Cortex of kidney (tissue), 1 donor: ENCODE measurements around the gene AKAP7.
"Not testable (repeated sequence)": the region's sequence is repeated elsewhere in the genome, so short reads cannot be mapped to it uniquely, and the experiment has no call there.

ENCODE experiments used
- DNase-seq: peaks from one replicate; lab custom pipeline; 2025; lab: John Stamatoyannopoulos, UW

AKAP7 gene

DNA sequence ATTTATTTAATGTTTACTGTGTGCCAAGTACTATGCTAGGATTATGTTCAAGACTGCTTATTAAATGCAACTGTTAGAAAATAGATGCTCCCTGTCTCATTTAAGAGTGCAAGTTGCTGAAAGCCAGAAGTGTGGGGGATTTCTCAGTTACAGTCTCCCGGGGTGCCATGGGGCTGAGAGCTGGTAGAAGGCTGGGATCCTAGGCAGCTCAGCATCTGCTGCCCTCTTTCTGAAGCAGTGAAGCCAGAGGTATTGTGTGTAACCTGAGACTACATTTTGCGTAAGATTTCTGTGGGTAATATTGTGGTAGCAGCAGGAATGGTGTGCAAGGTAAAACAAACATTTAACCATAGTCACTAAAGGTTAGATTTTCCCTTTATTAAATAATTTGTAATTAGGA lies 120.6 kb downstream of the AKAP7 start:
- no peak for DNase-seq

DNA sequence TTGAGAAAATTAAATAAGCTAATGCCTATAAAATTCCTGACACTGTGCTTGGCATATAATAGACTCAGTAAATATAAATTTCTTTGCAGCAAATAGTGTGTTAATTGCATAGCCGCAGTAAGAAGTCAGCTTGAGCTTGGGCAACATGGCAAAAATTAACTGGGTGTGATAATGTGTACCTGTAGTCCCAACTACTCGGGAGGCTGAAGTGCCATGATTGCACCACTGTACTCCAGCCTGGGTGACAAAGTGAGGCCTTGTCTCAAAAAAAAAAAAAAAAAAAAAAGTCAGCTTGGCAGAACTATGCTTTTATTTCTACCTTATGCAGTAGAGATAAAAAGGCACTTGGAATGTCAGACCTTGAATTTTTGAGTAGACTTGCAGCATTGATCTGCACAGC lies 121.8 kb downstream of the AKAP7 start:
- no peak for DNase-seq

DNA sequence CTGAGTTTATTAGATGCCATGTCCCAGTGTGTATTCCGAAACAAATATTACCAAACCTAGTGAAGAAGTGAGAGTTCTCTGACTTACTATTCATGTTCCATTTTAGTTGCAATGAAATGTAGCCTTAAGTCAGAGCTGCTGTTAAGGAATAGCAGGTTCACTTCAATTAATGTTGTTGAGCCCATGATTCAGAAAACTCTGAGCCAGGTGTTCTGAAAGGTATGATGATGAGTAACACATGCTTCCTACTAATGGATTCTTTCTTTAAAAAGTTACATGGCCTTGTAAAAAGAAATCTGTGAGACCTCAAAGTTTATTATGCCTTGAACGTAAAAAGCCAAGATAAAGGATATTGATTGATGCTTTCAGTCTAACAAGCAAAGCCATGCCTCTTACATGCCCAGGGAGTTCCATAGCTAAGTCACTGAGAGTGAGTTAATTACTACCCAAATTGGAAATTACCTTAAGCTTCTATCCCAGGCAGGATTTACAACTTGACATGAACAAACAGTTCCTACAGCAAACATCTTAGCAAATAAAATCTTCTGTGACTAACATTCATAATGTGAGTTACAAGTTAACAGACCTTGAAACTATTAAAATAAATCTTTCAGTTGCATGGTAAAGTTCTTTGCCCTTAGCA lies 122.9 kb downstream of the AKAP7 start:
- DNase-seq = no peak

DNA sequence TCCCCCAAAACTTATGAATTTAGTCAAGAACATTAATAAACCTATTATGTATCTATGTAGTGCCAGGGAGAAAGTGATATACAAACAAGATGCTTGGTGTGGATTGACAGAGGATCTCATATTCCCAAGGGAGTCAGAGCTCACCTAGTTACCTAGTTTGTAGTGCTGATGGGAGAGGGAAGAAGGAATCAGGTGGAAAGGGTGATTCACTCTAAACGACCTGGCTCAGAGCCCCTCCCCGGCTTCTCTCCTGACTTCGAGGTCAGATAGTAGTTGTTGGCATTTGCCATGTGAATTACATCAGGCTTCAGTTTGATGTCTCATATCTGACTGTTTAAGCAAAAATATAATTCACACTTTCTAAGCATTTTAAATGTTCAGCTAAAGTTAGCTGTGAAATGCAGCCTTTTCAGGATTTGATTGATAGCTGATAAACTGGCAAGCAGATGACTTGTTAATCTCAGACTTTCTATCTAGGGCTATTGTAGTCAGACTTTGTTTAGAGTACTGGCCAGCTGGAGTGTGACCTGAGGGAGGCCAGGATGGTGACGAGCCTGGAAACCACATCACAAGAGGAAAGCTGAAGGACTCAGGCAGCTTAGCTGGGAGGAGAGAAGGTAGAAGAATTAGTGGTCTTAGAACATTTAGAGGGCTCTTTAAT lies 123.7 kb downstream of the AKAP7 start:
- DNase-seq = no peak

DNA sequence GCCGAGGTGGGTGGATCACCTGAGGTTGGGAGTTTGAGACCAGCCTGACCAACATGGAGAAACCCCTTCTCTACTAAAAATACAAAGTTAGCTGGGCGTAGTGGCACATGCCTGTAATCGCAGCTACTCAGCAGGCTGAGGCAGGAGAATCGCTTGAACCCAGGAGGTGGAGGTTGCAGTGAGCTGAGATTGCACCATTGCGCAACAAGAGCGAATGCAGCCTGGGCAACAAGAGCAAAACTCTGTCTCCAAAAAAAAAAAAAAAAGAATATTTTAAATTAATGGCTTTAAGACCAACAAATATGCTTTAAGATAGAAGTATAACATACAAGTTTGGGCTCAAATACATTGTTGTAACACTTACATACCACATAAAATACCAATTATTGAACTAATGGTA lies 125.7 kb downstream of the AKAP7 start:
- DNase-seq = not testable (repeated sequence)

DNA sequence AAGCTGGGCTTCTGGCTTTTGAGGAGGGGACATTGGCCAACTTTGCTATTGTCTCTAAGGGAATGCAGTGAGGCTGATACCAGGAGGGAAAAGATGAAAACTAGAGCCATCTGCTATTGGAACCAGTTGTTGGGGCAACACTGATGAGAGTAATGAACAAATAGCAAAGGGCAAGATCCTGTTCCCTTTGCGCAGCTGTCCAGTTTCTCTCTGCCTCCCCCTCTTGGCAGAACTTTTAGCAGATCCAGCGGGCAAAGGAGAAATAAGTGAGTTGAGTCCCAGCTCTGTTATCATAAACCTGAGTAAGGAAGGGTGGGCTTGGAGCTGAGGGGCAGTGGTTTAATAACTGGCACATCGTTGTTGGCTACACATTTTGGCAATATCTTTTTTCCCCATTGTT lies 126.8 kb downstream of the AKAP7 start:
- DNase-seq = no peak

DNA sequence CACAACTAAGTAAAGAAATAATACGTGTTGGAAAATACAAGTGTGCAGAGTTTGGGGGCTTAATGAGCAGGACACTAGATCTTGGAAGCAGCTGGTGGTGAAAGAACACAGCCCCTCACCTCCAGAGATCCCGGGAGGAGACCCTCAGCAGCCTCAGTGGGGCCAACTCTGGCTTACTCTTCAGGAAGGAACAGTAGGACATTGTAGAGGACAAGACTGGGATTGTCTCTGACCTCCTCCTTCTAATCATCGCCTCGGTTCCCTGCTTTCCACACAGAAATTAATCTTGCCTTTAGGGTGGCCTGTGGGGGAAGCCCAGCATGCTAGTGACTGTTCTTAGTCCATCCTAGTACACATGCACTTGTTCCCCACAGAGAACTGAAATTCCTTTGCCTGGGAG lies 130.7 kb downstream of the AKAP7 start:
- no peak for DNase-seq

DNA sequence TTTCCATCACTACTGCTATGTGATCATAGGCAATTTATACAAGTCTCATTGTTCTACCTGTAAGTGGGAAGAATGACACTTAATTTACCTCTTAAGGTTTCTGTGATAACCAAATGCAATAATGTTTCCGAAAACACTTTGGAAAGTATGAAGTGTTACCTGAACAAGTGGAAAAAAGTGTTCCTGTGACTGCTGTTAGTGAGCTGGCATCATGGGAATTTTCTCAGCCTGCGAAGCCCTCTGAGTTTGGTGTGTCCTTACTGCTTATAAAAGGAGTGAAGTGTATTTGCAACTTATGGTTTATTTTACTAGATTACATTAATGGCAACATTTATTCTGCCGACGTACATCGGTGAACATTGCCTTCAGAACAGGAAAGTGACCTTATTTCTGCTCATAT lies 133.0 kb downstream of the AKAP7 start:
- DNase-seq = no peak

DNA sequence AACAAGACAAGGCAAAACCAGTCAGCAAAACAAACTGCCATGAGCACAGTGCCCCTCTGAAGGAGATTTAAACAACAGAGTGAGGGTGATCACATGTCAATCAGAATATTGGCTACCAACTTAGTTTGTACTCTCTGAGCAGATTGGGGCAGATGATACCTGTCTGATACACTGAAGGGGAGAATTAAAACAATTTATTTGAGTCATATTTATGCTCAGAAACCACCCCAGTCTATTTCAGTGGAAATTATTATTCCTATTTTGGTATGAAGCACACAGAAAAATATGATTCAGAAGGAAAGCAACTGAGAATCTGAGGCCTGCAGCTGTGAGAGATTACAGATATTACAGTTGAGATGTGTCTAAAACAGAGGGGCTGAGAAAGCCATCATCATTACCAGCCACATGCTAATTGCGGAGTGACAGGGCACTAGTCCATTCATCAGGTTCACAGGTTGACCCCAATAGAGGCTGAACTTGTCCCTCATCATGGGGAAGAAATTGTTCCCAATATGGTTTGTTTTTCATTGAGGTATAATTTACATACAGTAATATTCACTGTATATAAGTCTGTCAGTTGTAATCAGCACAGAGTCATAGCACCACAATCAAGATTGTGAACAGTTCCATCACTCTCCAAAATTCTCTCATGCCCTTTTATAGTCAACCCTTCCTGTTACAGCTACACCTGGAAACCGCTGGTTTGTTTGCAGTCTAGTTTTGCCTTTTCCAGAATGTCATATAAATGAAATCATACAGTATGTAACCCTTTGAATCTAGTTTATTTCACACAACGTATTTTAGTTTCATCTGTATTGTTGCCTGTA lies 134.5 kb downstream of the AKAP7 start:
- DNase-seq = no peak

DNA sequence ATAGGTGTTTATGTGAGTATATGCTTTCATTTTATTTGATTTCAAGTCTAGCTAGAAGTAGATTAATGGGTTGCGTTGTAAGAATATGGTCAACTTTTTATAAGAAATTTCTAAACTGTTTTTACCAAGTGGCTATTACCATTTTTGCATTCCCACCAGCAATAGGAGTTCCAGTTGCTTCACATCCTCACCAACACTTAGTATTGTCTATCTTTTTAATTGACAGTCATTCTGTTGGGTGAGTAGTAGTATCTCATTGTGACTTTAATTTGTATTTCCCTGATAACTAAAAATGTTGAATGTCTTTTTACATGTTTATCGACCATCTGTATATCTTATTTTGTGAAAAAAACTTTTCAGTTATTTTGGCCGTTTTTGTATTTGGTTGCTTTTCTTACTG lies 135.3 kb downstream of the AKAP7 start:
- DNase-seq = no peak

DNA sequence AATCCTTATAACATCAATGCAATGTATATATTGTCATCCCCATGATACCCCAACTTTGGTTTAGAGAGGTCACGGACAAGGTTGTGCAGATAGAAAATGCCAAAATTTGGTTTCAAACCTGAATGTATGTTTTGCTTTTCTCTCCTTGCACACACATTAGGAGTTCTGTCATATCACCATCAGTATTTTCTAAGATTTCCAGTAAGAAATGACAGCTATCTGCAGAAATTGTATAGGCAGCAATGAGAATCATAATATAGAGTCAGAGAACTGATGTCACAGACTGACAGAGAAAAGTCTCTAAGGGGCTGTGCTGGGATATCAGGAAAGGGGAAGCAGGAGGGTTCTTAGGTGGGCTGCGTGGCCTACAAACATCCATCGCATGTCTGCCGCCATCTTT lies 140.0 kb downstream of the AKAP7 start:
- no peak for DNase-seq

DNA sequence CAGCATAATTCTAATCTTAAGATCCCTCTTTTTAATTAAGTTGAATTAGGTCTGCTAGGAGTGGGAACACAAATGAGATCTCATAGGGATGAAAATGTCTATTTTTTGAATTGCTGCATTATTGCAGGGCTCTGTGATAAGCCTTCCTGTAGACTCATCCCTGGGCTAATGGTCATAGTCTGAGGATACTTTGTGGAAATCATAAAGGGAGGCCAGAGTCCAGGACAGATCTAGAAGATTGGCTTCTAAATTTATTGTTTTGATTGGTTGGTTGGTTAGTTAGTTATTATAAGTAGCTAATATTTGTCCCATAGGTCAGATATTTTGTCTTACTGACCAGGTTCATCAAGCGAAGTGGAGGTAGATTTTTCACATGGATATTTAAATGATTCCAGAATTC lies 142.3 kb downstream of the AKAP7 start:
- no peak for DNase-seq

DNA sequence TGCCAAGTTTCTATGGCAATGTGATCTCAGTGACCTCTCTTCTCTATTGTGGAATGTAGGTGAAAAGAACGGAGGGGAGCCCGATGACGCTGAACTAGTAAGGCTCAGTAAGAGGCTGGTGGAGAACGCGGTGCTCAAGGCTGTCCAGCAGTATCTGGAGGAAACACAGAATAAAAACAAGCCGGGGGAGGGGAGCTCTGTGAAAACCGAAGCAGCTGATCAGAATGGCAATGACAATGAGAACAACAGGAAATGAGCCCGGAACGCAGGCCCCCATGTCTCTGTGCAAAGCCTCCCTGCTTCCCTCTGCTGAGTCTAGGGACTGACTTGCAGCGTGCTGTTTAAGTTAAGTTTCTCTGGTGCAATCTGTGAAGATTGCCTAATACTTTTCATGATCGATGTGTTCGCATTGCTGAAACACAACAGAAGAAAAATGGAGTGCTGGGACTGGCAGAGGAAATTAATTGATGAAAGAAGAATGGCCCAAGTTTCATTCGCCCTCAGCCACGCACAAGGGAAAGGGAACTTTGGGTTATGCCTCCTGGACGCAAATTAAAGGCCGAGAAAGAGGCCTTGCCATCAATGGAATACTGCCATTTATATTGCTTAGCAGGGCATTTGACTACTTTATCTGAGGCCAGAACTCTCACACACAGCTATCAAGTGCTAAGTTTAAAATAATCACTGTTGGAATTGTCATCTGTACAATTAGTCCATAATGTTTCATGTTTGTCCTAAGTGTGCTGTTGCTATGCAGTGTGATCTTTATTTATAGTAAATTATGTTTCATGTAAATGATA lies 146.4 kb downstream of the AKAP7 start:
- DNase-seq = no peak

DNA sequence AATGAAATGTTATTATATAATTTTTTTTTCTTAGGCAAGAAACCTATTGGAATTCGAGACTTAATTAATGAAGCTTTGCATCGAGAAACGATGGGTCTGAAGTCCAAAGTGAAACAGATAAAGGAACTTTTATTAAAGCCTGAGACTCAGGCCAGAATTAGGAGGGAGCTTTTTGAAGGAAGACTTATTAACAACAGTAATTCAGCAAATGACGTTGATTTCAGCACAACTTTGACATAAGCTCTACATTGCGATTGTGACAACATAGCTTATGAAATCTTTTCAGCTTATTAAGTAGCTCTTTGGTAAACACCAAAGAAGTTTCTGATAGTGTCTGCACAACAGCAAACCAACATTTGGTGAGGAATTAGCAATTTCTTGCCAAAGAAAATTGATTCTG lies 147.1 kb downstream of the AKAP7 start:
- DNase-seq = no peak

DNA sequence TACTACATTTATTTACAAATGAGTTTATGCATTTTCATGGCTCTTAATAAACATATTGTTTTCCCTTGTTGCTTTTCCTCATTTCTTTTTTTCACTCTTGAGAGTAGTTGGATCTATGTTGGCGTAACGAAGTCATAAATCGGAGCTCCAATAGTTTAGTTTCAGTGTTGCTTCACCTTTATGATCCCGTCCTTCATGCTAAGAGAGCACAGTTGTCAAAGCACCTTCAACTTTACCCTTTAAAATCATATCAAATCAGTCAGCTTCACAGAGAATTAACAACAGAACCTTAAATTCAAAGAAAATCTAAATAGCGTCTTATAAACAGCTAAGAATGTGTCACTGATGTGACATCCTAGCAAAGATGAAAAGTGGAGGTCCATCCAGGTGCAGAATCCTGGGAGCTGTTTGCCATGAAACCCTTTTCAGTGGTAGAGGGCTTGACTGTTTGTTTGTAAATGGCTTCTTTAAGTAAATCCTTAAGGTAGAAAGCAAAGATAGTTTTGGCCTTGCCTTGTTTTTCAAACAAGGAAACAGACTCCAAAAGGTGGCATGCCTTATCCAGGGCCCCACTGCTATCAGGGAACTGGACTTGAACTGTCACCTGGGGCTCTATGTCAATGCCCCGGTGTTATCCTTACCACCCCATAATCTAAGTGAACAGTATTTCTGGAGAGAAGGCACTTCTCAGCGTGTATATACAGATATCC lies 148.4 kb downstream of the AKAP7 start:
- DNase-seq = no peak

DNA sequence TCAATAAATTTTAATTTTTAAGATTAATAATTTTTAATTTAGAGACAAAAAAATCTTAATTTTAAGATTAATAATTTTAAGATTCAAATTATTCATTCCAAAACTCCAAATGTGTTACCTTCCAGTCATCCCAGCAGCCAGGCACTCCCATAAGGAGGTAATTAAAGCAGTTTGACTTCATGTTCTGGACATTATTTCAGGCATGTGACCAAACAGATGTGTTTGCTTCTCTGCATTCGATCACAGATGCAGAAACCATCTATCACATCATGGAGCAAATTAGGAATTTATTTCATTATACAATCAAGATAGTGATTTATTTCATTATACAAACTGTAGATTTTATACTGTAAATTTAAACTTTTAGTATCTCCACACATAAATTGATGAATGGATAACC lies 150.3 kb downstream of the AKAP7 start:
- DNase-seq = no peak

DNA sequence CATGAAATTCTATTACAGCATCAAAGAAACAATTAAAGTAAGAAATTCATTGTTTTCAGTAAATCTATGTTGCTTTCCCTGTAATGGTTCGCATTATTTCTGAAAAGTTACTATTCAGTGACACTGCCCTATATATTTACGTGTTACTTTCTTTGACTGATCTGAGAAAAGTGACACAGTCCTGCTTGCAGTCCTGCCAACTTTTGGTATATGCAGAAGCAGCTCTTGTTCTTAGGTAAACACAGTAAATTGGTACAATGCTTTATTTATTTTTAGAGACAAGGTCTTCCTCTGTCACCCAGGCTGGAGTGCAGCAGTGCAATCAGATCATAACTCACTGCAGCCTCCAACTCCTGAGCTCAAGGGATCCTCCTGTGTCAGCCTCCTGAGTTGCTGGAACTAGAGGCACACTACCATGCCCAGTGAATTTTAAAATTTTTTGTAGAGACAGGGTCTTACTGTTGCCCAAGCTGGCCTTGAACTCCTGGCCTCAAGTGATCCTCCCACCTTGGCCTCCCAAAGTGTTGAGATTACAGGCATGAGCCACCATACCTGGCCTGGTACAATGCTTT lies 151.3 kb downstream of the AKAP7 start:
- DNase-seq = no peak

DNA sequence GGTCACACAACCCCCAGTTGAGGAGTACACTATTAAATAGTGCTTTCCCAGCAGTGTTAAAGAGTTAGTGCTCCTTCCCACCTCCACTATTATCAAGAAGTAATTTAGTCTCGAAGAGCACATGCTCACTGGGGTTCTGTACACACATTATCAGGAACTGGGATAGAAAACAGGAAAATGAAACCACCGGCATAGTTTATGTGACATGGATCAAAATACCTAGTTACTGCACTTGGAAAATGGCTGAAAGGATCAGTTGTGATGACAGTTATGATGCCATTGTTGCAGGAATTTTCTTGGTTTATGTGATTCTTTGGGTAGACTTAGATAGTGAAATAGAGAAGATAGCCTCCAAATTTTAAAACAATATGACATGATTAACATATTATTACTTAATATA lies 152.9 kb downstream of the AKAP7 start:
- DNase-seq = no peak

DNA sequence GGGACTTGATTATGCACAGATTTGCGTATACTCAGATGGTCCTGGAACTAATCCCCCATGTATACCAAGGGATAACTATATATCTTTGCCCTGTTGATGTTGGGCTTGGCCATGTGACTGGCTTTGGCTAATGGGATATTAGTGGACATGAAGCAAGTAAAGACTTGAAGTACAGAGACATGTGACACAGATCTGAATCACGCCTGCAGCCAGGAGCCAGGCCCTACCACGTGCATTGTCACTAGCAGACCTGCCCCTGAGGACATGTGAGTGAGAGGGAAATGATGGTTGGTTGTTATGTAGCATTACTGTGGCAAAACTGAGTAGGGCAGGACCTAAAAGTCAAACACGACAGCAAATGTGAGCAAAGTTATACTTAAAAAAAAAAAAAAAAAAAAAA lies 155.7 kb downstream of the AKAP7 start:
- no peak for DNase-seq

DNA sequence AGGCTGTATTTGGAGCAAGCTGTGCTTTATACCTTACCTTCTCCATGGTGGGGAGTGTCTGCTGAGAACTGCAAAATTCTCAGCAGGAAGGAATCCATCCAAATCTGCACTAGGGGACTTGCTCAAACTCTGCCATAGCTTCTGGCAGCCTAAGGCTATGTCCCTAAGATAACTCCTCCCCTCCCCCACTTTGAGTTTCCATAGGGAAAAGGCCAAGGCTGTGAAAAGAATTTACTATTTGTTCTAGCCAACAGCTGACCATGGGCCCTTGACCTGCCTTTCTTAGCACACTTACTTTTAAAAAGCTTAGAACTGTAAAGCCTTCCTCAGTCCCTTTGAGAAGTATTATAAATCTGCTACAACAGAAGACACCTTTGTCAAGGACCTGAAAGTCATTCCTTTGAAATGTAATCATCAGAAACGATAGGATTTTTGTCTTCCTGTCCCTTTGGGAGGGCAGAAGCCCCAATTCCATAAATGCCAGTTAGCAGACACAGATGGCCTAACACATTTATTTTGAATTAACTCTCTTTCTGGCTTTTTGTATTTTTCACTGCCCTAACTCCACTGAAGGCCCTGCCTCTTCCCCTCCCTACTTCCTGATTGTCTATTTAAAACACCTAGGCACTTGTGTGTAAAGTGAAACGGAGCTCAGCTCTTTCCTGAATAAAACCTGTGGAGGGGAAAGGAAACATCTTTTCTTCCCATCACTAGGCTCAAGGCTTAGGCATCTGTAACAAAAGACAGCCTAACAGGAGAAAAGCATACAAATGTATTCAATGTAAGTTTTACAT lies 157.1 kb downstream of the AKAP7 start:
- DNase-seq = no peak

DNA sequence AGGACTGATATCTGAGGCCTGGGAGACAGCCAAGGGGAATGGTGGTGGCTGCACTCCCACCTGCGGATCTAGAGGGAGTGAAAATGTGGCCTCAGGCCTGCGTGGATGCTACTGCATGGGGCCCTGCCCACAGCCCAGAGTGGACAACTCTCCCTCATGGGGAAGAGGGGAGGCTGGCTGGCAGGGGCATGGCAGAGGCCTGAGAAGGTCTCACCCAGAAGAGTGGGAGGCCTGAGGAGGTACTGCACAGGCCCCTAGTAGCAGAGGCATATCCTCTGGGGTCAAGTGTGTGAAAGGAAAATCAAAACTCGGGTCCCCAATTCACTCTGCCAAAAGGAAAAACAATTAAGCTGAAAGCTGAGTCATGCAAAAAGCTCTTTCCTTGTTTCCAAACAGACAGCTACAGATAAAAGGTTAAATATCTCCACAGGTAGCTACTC lies 158.2 kb downstream of the AKAP7 start:
- DNase-seq = no peak
